ENCODE data around the gene CLDN9.
"Not testable (repeated sequence)": the region's sequence is repeated elsewhere in the genome, so short reads cannot be mapped to it uniquely, and the experiment has no call there.

The CLDN9 gene

DNA sequence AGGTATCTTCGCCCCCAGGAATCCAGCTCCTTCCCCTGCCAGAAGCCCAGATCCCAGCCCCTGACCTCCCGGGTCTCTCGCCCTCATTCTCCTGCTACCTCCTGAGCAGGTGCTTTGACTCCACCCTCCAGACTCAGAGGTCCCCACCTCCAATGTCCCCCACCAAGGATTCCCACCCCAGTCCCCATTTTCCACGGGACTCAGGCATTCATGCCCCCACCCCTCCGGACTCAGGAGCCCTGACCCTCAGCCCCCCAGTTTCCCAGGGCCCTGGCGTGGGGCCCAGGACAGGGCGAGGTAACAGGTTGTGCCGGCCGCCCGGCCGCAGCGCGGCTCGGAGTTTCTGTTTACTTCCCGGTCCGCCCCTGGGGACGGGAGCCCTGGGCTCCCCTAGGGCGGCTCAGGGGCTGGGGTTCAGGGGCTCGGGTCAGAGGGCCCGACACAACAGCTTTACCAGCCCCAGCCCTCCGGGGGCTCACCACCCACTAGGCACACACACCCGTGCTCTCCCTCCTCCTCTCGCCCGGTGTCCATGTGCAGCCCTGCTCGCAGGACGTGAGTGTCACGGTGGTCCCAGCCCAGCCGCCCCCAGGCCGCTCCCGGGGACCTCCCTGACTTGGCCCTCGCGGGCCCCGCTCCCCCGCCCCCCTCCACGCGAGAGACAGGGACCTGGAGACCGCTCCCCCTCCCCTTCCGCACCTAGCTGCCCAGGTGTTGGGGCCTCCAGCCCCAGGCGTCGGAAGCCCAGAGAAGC is 23.4 kb downstream of the CLDN9 start:
- DNase-seq: no peak

DNA sequence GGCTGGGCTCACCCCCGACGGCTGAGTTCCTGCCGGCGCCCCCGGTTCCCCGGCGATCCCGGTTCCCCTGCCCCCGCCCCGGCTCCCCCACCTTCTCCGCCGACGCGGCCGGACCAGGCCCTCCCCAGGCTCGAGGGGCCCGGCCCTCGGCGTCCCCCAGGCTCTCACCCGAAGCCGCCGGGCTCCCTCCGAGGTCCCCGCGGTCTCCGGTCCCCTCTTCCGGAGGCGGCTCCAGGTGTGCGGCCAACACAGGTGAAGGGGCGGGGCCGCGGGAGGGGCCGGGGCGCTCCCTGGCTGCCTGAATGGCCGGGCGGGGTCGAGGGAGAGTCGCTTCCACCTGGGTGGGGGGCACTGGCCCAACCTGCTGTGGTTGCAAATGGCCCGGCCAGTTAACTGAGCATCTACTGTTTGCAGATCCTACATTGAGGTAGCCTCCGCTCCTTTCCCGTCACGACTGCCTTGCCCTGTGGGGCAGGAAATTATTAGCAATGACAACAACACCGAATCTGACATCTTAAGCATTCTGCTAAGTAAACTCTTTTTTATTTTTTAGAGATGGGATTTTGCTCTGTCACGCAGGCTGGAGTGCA is 24.1 kb downstream of the CLDN9 start, which contains the start of gene BICDL2:
Gene BICDL2, minus strand, starts transcription at position 219 of the 590 bp plus-strand sequence. CDS start 1,448 bp downstream, outside the sequence.
- no peak for DNase-seq

DNA sequence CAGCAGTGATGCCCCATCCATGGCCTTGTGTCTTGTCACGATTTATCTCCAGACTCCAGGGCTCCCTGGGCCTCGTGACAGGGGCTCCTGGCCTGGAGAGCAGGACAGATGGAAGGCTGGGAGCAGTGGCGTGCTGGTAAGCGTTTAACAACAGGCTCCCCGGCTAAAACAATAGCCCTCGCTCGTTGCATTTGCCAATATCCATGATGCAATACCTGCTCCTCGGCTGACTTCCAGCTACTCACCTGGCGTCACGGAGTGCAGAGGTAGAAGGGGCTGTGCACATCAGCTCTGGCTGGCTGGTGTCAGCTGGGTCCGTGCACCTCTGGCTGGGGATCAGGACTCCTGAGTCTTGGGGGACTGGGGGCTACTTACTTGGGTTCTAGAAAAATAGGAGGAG is 25.5 kb downstream of the CLDN9 start:
- DNase-seq: no peak

DNA sequence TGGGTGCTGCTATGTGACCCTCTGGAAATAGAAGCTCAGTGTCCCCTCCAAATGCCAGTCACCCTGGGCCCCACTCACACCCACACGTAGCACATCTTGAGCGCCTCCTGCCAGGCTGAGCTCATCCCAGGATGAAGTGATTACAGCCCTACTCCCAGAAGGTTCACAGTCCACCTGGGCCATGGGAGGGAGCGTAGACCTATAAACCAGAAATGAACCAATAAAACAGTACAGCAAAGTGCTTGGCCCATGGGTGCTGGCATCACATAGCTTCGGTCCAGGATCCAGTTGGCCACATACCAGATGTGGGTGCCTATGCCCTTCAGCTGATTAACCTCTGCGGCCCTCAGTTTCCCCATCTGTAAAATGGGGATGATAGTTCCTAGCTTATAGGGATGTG is 26.2 kb downstream of the CLDN9 start:
- no peak for DNase-seq

DNA sequence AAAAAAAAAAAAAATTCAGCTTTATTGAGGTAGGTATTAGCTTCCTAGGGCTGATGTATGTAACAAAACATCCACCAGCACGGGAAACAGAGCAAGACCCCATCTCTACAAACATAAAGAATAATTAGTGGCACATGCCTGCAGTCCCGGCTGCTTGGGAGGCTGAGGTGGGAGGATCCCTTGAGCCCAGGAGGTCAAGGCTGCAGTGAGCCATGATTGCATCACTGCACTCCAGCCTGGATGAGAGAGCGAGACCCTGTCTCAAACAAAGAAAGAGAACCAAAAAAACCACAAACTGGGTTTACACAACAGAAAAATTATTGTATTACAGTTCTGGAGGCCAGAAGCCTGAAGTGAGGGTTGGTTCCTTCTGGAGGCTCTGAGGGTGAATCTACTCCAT is 29.7 kb downstream of the CLDN9 start:
- no peak for DNase-seq

DNA sequence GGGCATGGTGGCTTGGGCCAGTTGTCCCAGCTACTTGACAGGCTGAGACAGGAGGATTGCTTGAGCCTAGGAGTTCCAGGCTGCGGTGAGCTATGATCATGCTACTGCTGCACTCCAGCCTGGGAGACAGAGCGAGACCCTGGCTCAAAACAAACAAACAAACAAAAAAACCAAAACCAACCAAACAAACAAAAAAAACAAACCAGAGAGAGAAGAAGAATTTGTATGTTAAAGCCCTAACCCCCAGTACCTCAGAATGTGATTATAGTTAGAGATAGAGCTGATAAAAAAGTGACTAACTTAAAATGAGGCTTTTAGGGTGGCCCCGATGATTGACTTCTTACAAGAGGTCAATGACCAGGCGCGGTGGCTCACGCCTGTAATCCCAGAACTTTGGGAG is 32.0 kb downstream of the CLDN9 start:
- no peak for DNase-seq

DNA sequence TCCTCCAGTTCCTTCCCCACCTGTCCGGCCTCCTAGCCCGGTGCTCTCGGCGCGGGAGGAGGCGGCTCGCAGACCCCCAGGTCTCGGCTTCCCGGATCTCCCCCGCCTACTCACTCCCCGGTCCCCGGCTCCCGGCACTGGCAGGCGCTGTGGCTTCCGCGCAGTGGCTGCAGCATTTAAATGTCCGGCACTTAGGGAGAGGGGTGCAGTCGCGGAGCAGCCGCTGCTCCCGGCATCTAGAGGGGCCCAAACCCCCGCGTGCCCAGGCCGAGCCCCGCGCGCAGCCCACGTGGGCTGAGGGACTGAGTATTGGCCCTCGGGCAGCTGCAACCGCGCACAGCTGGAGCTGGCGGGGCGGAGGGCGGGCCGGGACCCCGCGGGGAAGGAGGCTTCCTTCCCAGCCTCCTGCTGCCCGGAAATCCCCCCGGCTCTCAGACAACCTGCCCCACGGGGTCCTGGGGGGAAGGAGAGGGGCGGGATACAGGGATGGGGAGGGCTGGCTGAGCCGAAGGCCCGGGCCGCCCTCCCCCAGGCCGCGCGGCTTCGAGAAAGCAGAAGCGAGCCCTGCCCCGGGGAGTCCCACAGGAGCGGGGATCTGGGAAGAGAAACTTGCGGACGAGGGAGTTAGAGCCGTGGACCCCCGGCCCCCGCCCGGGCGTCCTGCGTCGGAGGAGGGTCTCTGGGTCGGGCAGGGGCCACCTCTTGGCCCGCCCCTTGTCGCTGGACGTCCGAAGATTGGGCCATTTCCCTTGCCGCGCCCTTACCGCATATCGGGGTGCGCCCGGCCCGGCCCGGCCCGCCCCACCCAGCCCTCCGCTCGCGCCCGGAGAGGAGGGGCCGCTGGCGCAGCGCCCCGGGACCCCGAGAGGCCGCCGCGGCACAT is 33.3 kb downstream of the CLDN9 start, which contains the start of gene MMP25:
Gene MMP25, plus strand, starts transcription at position 804 of the 883 bp plus-strand sequence. CDS start 357 bp downstream, outside the sequence.
- no peak for DNase-seq

DNA sequence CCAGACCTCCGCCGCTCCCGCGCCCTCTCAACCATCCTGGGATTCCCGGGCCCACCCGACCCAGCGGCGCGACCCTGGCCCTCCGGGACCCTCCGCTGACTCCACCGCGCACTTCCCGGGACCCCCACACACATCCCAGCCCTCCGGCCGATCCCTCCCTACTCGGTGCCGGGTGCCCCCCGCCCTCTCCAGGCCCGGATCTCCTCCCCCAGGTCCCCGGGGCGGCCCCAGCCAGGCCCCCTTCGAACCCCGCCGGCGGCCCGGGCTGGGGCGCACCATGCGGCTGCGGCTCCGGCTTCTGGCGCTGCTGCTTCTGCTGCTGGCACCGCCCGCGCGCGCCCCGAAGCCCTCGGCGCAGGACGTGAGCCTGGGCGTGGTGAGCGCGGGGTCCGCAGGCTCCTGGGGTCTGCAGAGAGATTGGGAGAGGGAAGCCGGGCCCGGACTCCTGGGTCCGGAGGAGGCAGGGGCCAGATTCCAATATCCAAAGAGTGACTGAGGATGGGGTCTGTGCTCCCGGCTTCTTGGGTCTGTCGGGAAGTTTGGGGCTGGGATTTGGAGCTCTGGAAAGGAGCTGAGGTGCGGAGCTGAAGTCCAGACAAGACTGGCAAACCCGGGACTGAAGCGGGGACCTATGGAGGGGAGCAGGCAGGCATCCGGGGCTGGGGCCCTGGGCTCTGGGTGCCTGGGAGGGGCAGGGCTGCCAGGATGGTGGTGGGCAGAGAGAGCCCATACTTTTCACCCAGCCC is 34.1 kb downstream of the CLDN9 start:
- no peak for DNase-seq

DNA sequence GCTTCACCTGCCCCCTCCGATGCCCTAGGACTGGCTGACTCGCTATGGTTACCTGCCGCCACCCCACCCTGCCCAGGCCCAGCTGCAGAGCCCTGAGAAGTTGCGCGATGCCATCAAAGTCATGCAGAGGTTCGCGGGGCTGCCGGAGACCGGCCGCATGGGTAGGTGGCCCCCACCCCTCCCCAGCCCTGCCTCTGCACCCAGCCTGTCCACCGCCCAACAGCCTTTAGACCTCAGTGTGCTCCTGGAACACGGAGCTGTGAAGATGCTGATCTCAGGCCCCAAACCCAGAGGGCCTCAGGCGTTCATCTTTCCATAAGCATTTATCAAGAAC is 34.6 kb downstream of the CLDN9 start:
- DNase-seq: no peak

DNA sequence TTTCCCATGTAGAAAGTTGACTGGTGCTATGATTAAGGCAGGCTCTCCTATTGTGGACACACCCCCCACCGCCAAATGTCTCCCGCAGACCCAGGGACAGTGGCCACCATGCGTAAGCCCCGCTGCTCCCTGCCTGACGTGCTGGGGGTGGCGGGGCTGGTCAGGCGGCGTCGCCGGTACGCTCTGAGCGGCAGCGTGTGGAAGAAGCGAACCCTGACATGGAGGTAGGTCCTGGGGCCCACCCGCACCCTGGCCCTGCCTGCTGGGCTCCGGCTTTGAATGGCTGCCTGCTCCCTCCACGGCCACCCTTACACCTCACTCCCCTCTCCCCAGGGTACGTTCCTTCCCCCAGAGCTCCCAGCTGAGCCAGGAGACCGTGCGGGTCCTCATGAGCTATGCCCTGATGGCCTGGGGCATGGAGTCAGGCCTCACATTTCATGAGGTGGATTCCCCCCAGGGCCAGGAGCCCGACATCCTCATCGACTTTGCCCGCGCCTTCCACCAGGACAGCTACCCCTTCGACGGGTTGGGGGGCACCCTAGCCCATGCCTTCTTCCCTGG is 37.3 kb downstream of the CLDN9 start:
- DNase-seq: no peak

DNA sequence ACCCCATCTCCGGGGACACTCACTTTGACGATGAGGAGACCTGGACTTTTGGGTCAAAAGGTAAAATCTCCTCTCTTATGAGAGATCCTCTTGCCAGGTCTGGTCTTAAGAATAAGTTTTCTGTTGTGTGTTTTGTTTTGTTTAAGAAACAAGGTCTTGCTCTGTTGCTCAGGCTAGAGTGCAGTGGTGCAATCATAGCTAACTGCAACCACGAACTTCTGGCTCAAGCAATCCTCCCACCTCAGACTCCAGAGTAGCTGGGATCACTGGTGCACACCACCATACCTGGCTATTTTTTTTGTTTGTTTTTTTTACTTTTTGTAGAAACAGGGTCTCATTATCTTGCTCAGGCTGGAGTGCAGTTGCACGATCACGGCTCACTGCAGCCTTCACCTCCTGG is 37.8 kb downstream of the CLDN9 start:
- DNase-seq: no peak

DNA sequence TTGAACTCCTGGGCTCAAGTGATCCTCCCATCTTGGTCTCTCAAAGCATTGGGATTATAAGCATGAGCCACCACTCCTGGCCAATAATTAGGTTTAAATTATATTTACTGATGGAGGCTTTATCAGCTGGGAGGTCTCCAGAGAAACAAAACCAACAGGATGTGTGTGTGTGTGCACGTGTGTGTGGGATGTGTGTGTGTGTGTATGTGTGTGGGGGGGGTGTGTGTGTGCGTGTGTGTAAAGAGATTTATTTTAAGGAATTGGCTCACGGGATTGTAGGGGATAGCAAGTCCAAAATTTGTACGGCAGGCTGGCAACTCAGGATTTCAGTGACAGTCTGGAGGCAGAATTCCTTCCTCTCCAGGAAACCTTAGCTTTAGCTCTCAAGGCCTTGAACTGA is 38.3 kb downstream of the CLDN9 start:
- DNase-seq: no peak

DNA sequence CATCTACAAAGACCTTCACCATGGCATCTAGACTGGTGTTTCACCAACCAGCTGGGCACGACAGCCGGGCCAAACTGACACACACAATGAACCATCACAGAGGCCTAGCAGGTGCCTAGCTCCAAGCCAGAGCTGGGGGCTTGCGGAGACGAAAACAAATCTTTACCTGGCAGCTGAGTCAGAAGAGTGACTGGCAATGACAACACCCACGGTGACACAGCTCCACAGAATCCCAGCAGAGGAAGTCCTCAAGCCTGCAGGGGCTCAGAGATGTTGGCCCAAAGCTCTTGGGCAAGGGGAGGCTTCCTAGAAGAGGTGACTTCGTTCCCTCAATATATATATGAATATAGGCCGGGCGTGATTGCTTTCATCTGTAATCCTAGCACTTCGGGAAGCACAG is 38.8 kb downstream of the CLDN9 start:
- no peak for DNase-seq

DNA sequence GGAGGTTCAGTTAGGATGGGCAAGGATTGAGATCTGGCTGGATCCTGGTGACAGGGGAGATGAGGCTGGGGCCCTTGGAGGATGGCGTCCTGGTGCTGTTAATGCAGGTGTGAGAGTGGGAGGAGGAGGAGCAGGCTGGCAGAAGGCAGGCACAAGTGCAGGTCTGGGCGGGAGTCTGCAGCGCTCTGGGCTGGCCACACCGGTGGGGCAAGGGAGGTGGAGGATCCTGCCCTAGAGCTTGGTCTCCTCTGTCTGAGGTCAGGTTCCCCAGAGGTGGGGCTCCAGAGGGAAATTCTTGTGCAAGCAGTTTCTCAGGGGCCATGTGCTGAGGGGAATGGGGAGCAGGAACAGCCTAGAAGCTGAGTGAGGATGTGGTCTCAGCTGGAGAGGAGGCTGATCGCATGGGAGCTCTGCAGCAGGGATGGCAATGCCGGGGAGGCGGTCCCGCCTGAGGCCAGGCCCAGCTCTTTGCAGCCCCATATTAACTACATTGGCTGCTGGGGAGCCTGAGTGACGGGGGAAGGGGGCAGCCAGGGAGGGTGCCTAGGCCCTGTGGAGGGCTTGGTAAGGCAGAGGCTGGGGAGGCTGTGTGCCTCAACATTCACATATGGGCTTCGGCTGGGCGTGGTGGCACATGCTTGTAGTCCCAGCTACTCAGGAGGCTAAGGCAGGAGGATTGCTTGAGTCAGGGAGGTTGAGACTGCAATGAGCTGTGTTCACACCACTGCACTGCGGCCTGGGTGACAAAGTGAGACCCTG is 40.0 kb downstream of the CLDN9 start:
- DNase-seq: not testable (repeated sequence)

DNA sequence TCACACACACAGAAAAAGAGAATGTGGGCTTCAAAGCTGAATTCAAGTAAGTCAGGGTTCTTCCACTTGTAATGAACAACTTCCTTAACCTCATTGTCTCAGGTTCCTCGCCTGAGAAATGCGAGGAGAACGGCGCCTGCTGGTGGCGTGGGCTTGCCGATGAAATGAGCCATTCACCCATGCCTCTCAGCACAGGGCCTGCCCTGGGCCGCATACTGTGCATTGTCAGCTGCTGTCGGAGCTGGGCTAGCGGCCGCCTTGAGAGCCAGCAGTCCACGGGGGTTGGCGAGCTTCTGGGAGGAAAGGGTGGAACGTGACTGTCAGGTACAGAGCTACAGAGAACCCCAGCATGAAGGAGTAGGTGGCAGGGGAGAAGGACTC is 40.6 kb downstream of the CLDN9 start:
- DNase-seq: not testable (repeated sequence)

DNA sequence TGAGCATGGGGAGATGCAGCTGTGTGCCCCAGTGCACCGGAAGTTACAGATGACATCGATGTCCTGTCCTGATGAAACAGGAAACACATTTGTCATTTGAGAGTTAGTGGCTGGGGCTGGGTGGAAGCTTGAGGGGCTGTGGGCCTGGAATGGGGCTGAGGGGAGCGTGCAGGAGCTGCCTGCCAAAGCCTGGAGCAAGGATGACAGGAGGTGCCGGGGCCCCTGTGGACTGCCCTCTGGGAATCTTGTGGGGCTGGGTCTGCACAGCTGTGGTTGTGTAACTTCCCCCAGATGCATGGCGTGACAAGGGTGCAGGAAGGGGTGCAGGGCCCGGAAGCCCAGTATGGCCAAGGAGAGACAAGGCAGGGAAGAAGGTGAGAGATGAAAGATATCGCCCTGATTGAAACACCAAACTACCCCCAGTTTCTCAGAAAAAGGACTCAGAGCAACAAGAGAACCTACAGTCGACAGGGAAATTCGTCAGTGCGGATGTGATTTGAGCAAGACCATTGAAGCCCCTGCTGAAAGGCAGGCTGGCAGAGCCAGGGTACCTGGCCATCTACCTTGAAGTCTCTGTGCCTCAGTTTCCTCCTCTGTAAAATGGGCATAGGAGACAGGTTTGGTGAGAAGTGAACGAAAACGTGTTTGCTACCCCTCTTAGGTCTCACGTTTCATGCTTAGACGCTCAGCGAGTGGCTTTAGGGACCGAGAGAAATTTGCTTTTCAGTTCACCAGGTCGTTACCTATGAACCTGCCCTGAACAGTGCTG is 42.4 kb downstream of the CLDN9 start:
- DNase-seq: no peak

DNA sequence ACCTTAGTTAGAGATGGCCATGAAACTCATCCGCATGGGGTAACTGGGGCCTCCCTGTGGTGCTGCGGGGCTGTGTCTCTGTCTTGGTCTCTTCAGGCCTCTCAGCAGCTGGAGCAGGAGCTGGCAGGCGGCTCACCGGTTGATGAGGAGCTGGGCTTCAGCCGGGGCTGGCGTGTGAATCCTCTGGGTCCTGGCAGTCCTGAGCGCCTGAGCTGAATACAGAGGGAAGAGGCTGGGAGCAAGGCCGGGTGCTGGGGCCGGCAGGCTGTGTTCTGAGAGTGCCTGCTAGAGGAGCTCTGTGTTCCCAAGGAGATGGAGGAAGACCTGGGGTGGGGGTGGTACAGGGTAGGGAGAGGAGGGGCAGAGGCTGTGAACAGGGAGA is 43.0 kb downstream of the CLDN9 start:
- DNase-seq: not testable (repeated sequence)

DNA sequence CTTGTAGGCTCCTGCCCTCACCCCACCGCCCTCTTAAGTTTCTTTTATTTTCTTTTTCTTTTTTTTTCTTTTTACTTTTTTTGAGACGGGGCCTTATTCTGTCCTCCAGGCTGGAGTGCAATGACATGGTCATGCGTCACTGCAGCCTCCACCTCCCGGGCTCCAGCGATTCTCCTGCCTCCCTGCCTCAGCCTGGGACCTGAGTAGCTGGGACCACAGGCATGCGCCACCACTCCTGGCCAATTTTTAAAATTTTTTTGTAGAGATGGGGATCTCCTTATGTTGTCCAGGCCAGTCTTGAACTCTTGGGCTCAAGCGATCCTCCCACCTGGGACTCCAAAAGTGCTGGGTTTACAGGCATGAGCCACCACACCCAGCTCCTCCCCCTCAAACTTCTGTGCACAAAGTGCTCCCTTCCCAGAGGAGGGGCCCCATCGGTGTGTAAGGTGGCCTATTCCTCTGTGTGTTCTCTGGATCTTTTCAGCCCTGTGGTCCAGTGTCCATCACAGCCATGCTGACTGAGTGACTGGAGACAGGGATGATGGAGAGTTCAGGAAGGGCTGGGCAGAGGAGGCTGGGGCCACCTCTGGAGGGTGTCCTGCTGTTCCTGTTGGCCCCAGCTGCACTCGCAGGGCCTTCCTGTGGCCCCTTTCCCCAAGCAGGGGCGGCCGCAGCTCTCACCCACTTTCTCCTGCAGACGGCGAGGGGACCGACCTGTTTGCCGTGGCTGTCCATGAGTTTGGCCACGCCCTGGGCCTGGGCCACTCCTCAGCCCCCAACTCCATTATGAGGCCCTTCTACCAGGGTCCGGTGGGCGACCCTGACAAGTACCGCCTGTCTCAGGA is 43.8 kb downstream of the CLDN9 start:
- DNase-seq: no peak

DNA sequence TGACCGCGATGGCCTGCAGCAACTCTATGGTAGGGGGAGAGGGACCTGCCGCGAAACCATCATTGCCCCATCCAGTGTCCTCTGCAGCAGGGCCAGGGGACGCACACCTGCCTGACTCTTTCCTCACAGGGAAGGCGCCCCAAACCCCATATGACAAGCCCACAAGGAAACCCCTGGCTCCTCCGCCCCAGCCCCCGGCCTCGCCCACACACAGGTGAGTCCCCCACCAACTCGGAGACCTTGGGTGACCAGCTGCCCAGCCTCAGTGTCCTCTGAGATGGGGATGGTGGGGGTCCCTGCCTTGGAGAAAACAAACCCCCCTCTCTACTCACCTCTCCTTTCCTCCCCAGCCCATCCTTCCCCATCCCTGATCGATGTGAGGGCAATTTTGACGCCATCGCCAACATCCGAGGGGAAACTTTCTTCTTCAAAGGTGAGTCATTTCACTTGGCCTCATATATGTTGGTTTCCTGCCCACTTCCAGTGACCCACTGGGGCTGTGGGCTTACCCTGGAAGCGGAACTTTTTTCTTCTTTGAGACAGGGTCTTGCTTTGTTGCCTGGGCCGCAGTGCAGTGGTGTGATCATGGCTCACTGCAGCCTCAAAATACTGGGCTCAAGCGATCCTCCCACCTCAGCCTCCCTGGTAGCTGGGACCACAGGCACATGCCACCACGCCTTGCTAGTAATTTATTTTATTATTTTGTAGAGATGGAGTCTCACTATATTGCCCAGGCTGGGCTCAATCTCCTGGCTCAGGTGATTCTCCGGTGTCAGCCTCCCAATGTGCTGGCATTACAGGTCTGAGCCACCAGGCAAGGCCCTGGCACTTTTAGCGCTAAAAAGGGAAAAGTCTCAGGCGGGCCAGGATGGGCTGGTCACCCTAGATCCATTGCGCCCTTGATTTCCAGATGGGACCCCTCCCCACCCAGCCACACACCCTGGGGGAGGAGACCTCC is 44.7 kb downstream of the CLDN9 start:
- DNase-seq: no peak
